Occipital lobe (tissue), 2 donors: Measurements from ENCODE around the gene CRACR2A. TPM values are rescaled to one million over a fixed set of nuclear protein-coding genes. Genes with fewer than 3 reads are reported as not detected.

Experiments used
- DNase-seq: peaks from one replicate; lab custom pipeline; 2025; lab: John Stamatoyannopoulos, UW
- total RNA-seq: library from RNA; depleted of rRNA; stranded (reverse); fragments of >200 nt; gene quantifications from one replicate; pipeline ENCODE4 v1.2.3, GENCODE V29; 2014

CRACR2A gene
- total RNA-seq, 1 donor from 2014 or later = 1.1 TPM

GRCh38 chr12:3622021-3622821 lies 130.7 kb downstream of the CRACR2A start:
- DNase-seq = no peak

DNA sequence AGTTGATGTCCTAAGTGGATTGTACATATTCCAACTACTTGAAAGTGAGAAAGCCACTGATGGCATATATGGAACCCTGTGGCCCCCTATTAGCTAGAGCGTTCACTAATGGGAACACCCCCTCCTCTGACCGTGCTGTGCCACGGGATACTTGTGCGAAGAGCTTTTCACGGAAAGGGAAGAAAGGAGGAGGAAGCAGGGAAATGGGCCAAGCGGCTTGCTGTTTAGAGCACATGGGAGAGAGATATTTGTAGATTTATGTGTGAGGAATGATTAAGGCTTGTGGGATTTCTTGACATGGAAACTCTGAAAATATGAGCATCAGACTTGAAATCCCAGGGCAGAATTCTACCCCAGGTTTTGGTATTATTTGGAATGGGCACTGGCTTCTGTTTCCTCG lies 132.1 kb downstream of the CRACR2A start:
- DNase-seq = no peak

DNA sequence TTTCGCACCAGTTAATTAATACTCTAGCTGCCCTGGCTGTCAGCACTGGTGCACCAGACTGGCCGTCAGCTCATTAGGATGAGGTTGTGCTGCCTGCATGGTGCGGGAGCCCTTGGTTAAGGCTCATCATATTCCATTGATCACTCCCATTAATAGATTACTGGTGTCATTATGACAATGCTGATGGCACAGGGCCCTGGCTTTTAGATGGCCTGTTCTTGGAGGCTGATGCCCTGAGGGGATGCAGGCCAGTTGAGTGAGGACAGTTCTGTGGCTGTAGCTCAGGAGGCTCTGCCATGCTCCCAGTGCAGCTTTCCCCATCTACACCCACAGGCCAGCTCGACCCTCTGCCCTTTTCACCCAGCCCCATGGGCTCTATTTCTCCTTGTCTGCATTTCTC lies 135.3 kb downstream of the CRACR2A start:
- DNase-seq = no peak

GRCh38 chr12:3615862-3616261 lies 137.0 kb downstream of the CRACR2A start:
- no peak for DNase-seq

GRCh38 chr12:3614806-3615466 lies 138.0 kb downstream of the CRACR2A start:
- DNase-seq = no peak

GRCh38 chr12:3613641-3614395 lies 139.1 kb downstream of the CRACR2A start:
- DNase-seq = no peak

GRCh38 chr12:3611860-3612703 lies 140.8 kb downstream of the CRACR2A start:
- DNase-seq = peak; percentile 40

DNA sequence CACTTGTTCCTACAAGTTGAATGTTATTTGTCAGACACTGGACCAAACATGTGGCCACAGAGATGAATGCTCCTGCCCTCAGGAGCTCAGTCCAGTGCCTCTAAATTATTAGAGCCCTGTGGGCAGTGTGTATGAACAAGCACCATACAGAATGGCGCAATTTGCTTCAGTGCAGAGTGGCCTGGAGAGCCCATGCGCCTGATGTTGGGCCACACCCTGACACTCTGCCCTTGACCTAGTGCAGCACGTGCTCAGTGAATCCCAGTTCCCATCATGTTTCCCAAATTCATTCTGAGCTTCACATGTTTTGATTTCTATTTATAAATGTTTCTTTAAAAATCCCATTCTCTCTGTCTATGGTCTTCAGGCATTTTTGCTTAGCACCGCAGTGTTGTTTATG lies 145.1 kb downstream of the CRACR2A start:
- DNase-seq = no peak

DNA sequence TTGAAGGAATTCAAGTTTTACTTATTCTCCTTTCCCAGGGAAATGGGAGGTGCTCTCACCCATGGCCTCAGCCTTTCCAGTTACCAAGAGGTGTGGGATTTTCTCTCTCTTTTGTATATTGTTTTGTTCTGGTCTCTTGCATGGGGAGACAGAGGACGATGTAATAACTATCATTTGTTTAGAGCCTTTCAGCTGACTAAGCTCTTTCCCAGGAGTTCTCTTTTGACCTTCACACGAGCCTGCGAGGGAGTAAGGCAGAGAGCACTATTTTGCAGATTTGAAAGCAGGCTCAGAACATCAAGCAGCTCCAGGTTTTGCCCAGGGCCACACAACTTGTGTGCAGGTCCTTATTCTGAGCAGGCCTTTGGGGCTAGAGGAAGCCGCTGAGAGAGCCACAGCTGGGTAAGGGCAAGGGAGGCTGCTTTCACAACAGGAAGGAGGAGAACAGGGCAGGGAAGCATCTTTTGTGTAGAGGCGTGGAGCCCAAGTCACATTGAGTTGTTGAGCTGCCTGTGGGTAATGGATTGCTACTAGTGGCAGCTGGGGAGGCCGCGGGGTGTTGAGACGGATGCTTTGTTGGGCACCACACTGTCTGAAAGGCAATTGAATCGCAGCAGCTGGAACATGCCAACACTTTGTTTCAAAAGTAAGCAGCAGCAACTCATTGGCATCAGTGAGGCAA lies 145.7 kb downstream of the CRACR2A start:
- no peak for DNase-seq

GRCh38 chr12:3606128-3606527 lies 146.8 kb downstream of the CRACR2A start:
- no peak for DNase-seq

GRCh38 chr12:3605692-3606091 lies 147.2 kb downstream of the CRACR2A start:
- DNase-seq = no peak

DNA sequence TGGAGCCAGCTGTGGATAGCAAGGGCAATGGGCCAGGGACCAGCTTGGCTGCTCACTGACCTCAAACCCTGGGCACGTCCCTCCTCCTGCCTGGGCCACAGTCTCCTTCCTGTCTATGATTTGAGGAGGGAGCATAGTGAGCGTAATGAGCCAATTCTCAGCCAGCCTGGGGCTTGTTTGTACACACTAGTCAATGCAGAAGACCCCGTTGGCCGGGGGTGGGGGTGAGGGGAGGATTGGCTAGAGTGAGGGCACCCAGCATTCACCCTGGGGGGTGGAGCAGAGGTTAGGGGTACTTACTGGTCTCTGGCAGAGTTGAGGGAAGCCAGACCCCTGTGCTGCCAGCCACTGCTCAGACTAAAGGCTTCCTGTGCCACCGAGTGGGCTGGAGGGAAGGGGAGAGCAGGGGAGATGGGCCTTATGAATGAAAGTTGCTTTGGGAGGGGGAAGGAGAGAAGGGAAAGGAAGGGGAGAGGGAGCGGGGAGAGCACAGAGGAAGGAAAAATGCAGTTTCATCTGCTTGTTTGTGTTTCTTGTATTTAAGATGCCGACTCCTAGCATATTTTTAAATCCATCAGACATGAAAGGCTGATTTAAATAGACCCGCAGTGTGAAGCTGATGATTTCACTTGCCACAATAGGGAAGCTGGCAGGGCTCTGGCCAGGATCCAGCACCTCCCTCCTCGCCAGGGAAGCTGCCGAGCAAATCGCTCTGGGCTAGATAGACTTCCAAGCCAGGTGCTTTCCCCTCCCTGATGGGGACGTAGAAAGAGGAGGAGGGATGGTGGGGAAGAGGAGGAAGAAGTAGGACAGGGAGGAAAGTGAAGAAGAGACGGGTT lies 147.9 kb downstream of the CRACR2A start:
- peak; percentile 61 for DNase-seq

- DNase-seq = no peak
These were observed 148.6 kb downstream of the CRACR2A start for GRCh38 chr12:3604286-3604685.

GRCh38 chr12:3603576-3603975 lies 149.3 kb downstream of the CRACR2A start:
- DNase-seq = no peak

- DNase-seq = no peak
These were observed 150.4 kb downstream of the CRACR2A start for GRCh38 chr12:3602488-3602887.

DNA sequence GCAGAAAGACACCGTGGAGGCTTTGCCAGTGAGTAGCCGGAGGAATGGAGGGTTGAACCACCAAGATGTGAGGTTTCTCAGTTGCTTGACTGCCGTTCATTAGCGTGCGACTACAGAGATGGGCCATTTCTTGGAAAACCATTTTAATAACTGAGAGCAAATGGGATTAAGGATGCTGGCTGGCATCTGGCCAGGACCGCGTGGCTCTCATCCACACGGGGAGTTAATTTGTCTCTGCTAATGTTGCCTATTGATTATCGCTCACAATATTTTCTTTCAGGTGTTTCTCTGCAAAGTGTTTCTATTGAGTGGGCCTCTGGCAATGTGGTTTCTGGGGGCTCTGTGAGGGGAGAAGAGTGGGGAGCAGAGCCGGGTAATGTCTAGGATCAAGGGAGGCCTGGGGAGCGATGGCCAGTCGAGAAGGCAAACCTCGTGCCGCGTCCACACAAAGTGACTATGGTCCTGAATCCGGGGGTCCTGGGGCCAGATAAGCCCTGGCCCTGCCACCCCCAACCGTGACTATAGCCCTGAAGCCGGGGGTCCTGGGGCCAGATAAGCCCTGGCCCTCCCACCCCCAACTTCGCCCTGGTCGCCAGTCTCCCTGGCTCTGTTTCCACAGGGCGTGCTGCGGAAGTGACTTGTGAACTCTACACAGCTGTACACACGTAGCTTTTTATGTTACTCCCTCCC lies 151.3 kb downstream of the CRACR2A start:
- DNase-seq = no peak

DNA sequence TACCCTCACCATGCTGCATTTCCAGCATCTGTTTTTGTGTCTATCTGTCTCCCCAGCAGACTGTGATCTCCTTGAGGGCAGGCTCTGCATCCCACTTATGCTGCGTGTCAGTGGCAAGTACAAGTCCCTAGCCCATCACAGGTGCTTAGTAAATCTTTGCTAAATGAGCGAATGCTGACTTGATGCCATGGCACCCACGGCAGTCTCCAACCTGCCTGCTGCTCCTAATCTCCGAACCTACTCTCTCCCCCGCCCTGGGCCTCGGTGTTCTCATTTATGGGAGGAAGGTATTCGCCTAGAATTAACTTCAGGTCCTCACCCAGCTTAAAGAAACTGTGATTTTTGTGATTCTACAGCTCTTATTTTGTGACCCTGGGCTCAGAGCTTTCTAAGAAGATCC lies 152.0 kb downstream of the CRACR2A start:
- no peak for DNase-seq

- DNase-seq = no peak
These were observed 152.7 kb downstream of the CRACR2A start for GRCh38 chr12:3600039-3600720.
